ENCODE measurements around the gene GTF2B. TPM values are rescaled to one million over a fixed set of nuclear protein-coding genes. Genes with fewer than 3 reads are reported as not detected.

The GTF2B gene
- total RNA-seq, 1 experiment from 2014 or later, result 27.0 TPM

- in situ Hi-C loops (cut with HindIII; ENCODE audit: low pct_unique_long_range_greater_than_20kb, low sequenced_read_pairs), result no loop called here
- H3K4me1 ChIP-seq (ENCODE audit: control insufficient read depth, insufficient read depth, low read length), result no peaks in the 10 kb centered on the region
- POLR2A ChIA-PET, result no interaction called here
Observed at GRCh38 chr1:88877382-88877825, 14.0 kb downstream of the GTF2B start.

DNA sequence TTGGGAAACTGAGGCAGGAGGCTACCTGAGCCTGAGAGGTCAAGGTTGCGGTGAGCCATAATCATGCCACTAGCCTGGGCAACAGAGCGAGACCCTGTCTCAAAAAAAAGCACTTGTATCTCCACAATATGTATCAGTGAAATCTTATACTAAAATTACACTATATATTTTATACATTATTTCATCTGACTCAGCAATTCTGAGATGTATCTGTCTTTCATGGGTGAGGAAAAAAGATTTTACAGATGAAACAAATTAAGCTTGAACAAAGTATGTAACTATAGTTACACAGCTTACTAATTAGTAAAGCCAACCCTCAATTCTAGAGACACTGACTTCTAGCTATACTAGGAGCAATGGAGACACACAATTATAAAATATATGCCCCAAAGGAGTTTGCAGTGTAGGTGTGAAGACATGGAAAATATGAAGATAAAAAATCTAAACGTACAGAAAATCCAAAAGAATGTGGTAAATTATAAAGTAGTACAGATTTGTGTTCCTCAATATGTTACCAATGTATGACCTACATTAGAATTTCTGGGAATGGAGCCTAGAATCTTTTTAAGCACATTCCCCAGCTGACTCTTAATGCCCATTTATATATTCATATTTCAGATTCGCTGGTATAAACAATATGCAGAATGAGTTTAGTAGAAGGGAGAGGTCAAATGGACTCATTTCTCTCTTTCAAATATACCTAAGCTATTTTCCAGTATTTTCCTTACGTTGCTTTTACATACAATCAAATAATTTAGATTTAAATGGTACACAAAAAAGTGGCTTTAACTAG is 14.6 kb downstream of the GTF2B start:
- POLR2A ChIA-PET, result no interaction called here
- intact Hi-C loops (cut with micrococcal nuclease; ENCODE audit: unreplicated experiment), result loop anchor here (5.0 to 10.0 kb wide), 3 partner anchors 72 to 269 kb away; no protein-coding TSS in a partner anchor
- no TSS peak for BruUV-seq (replicated peaks)

More at GRCh38 chr1:88877382-88877825, 14.0 kb downstream of the GTF2B start:
- BruUV-seq (replicated peaks), result no TSS peak
- H3K36me3 ChIP-seq (ENCODE audit: control insufficient read depth, insufficient read depth, low read length), result peaks cover 6% of the 10 kb centered on the region
- ATAC-seq, result peak; percentile 42
- H3K4me3 ChIP-seq (ENCODE audit: low read depth in 2 of 2, low read length in 2 of 2), result no peak overlapping the region
- no peak overlapping the region for H3K27ac ChIP-seq (ENCODE audit: low read length)
- no peak for DNase-seq (ENCODE audit: low read depth, low spot score)
- no peaks in the 10 kb centered on the region for H3K27me3 ChIP-seq (ENCODE audit: control insufficient read depth, insufficient read depth, low read length)
- intact Hi-C loops (cut with micrococcal nuclease; ENCODE audit: unreplicated experiment), result loop anchor here (5.0 to 10.0 kb wide), 3 partner anchors 73 to 270 kb away; no protein-coding TSS in a partner anchor
- no peaks in the 10 kb centered on the region for H3K9me3 ChIP-seq (ENCODE audit: control insufficient read depth, insufficient read depth, low read depth, low read length)
- TF ChIP-seq, protein P1, sequence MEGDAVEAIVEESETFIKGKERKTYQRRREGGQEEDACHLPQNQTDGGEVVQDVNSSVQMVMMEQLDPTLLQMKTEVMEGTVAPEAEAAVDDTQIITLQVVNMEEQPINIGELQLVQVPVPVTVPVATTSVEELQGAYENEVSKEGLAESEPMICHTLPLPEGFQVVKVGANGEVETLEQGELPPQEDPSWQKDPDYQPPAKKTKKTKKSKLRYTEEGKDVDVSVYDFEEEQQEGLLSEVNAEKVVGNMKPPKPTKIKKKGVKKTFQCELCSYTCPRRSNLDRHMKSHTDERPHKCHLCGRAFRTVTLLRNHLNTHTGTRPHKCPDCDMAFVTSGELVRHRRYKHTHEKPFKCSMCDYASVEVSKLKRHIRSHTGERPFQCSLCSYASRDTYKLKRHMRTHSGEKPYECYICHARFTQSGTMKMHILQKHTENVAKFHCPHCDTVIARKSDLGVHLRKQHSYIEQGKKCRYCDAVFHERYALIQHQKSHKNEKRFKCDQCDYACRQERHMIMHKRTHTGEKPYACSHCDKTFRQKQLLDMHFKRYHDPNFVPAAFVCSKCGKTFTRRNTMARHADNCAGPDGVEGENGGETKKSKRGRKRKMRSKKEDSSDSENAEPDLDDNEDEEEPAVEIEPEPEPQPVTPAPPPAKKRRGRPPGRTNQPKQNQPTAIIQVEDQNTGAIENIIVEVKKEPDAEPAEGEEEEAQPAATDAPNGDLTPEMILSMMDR (IDR thresholded peaks at IDR 0.05), result peak; percentile 77
- no peak for TF ChIP-seq SIN3A (IDR thresholded peaks at IDR 0.05; ENCODE audit: borderline replicate concordance, insufficient read depth, low read depth, low read length)
- CTCF ChIA-PET, result interaction anchor here (0.6 kb wide), 1 partner anchor 146 kb away, joined by 3 read pairs; no protein-coding TSS in a partner anchor

More for the DNA sequence above, 14.6 kb downstream of the GTF2B start:
- in situ Hi-C loops (cut with HindIII; ENCODE audit: low pct_unique_long_range_greater_than_20kb, low sequenced_read_pairs), result no loop called here
- H3K27ac ChIP-seq (ENCODE audit: low read length), result no peak overlapping the region
- no peak for ATAC-seq
- H3K27me3 ChIP-seq (ENCODE audit: control insufficient read depth, insufficient read depth, low read length), result no peaks in the 10 kb centered on the region
- TF ChIP-seq TCF7L2 (IDR thresholded peaks at IDR 0.05; ENCODE audit: low read depth, low read length), result no peak
- TF ChIP-seq REST (IDR thresholded peaks at IDR 0.05; ENCODE audit: insufficient read depth in 1 of 2, low read depth in 2 of 2, low read length in 1 of 2), result no peak
- no peak for TF ChIP-seq POLR2AphosphoS5 (IDR thresholded peaks at IDR 0.05; ENCODE audit: low read depth, low read length)
- TF ChIP-seq SIN3A (IDR thresholded peaks at IDR 0.05; ENCODE audit: borderline replicate concordance, insufficient read depth, low read depth, low read length), result no peak
- TF ChIP-seq, protein P1 (IDR thresholded peaks at IDR 0.05), result no peak
- H3K36me3 ChIP-seq (ENCODE audit: control insufficient read depth, insufficient read depth, low read length), result peaks cover 5% of the 10 kb centered on the region; the same call in 1 of the 2 replicates
- DNase-seq (ENCODE audit: low read depth, low spot score), result no peak
- H3K9me3 ChIP-seq (ENCODE audit: control insufficient read depth, insufficient read depth, low read depth, low read length), result no peaks in the 10 kb centered on the region
- no peak overlapping the region for H3K4me3 ChIP-seq (ENCODE audit: low read depth in 2 of 2, low read length in 2 of 2)
- H3K4me1 ChIP-seq (ENCODE audit: control insufficient read depth, insufficient read depth, low read length), result no peaks in the 10 kb centered on the region
- CTCF ChIA-PET, result interaction anchor here (0.6 to 0.8 kb wide), 2 partner anchors 17 to 145 kb away, joined by 3 read pairs; no protein-coding TSS in a partner anchor

Measured in Panc1 (cell line).